WTC11 (cell line): ENCODE measurements around the gene SRPRA.

Source experiments
- CTCF ChIP-seq: fragments of 200-600 bp; IDR thresholded peaks from 2 replicates; pipeline ENCODE4 v1.8.0; 2022; ENCODE audit warnings: antibody characterized with exemption
- ELF4 ChIP-seq: sonication (generic); formaldehyde crosslinking; IDR thresholded peaks from 2 replicates; pipeline ENCODE4 v1.8.1; 2022; ENCODE audit warnings: low read depth, mild to moderate bottlenecking, moderate library complexity, missing genetic modification reagents
- OVOL2 ChIP-seq: fragments of 250-450 bp; sonication (Bioruptor Pico); IDR thresholded peaks from 2 replicates; pipeline ENCODE4 v1.9.0; 2021; ENCODE audit warnings: mild to moderate bottlenecking, borderline replicate concordance

GRCh38 chr11:126229858-126230540 is 38.7 kb downstream of the SRPRA start:
- TF ChIP-seq CTCF (no peak), OVOL2 (no peak), ELF4 (CRISPR knock-in tag) (no peak)
